Sciatic nerve (tissue), 2 donors: ENCODE data around the gene PI4KA. TPM values are rescaled to one million over a fixed set of nuclear protein-coding genes. Genes with fewer than 3 reads are reported as not detected.
A peak's percentile ranks its signal among the peaks of the same experiment; 100 is the strongest.
"Not testable (repeated sequence)": the region's sequence is repeated elsewhere in the genome, so short reads cannot be mapped to it uniquely, and the experiment has no call there.

Experiments
- ATAC-seq: fragments of 200-7000 bp; cut with Tn5 transposase; one replicate; pipeline ENCODE4 v1.9.1; 2020; ENCODE audit warnings: mild to moderate bottlenecking, moderate library complexity
- DNase-seq: peaks from one replicate; pipeline ENCODE4 v3.0.0-alpha.2; 2020; ENCODE audit warnings: low spot score
- intact Hi-C: fragments of 100-400 bp; cut with DNase I; formaldehyde crosslinking; loops from one replicate; pipeline ENCODE4 v1.14.2; 2022
- total RNA-seq: library from RNA; stranded (reverse); fragmentation: NEBNext Ultra II Directional; extraction: Animal tissue kit (Norgen Biotek cat#: 25700); gene quantifications from one replicate; pipeline ENCODE4 v1.2.1, GENCODE V29; 2021
- donor health status: DM: no; HTN: no; CAD: no.
- donor health status: DM: no; HTN: no; CAD: no.

Gene PI4KA
- total RNA-seq, 1 donor from 2014 or later: 116 TPM

DNA sequence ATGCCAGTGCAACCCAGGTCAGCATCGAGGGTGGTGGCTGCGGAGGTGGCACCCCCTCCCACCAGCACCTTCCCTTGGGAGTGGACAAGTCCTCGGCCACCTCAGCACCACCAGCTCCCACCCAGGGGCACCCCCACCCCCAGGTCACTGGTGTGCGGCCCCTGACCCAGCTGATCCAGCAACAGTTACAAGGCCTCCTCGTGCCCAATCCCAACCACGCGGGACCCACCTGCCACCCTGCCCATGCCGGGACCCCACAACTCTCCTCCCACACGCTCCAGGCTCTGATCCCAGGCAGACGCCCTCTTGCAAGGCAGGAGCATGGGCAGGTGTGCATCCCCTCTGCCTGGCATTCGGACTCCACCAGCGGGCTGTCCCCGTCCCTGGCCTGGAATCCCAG is 189.8 kb downstream of the PI4KA start:
- ATAC-seq, intact Hi-C loops: not testable (repeated sequence)
- DNase-seq: peak; percentile 39

DNA sequence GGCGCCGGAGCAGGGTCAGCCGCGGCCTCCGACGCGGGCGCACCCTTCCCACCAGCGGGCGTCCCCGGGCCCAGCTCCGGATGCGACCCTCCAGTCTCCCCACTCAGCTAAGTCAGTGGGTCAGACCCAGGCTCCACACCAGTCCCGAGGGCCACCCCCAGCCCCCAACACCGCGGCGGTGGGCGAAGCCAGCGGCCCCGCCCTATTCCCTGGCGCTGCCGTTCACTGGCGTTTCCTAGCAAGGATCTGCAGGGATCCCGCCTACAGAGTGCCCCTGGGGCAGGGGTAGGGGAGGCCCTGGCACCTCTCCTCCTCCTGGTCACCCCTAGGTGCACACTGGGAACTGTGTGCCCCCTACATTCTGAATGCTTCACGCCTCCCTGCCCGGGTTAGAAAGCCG is 190.4 kb downstream of the PI4KA start:
- peak; percentile 21 for DNase-seq
- ATAC-seq, intact Hi-C loops: not testable (repeated sequence)

DNA sequence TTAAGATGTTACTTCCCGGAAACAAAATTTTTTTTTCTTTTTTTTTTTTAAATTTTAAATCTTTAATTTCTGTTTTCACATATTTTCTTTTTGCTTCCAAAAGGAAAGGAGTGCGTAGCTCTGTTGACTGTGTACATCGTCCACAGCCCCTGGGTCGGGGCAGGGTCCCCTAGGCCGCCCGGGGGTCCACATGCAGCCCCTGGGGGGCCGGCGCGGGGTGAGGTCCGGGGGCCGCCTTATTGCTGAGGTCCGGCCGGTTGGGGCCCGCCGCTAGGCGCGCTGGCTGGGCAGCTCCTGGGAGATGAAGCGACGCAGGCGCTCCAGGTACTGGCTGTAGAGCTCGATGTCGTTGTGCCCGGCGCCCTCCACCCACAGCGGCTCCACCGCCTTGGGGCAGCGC is 191.1 kb downstream of the PI4KA start:
- DNase-seq, ATAC-seq, intact Hi-C loops: not testable (repeated sequence)

DNA sequence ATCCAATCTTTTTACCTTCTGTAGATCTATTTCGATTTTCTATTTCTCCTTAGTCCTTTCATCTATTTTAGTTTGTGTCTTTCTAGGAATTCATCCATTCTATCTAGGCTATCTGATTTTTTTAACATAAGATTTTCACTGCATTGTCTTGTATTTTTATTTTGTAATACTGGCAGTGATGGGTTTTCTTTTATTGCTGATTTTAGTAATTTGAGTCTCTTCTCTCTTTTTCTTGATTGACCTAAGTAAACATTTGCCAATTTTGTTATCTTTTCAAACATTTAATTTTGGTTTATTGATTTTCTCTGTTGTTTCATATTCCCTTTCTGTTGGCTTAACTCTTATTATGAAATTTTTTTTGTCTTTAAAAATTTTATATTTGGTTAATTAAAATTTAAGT is 192.1 kb downstream of the PI4KA start:
- DNase-seq: no peak
- intact Hi-C loops: no loop called here
- no peak for ATAC-seq

DNA sequence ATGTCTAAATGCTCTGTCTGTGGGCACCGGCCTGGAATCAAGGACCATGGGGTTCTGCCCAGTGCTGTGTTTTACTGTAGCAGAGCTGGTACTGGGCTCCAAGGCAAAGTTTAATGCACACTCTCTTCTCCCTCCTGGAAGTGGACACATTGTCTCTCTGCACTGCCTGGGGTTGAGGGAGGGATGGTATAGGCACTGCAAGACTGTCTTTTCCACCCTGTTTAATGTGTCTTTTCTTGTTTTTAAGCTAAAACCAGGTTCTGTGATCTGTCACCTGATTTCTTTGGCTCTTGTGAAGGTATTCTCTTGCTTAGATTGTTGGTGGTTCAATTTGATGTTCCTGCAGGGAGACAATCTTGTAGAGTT is 194.0 kb downstream of the PI4KA start:
- DNase-seq: no peak
- intact Hi-C loops: no loop called here
- no peak for ATAC-seq

DNA sequence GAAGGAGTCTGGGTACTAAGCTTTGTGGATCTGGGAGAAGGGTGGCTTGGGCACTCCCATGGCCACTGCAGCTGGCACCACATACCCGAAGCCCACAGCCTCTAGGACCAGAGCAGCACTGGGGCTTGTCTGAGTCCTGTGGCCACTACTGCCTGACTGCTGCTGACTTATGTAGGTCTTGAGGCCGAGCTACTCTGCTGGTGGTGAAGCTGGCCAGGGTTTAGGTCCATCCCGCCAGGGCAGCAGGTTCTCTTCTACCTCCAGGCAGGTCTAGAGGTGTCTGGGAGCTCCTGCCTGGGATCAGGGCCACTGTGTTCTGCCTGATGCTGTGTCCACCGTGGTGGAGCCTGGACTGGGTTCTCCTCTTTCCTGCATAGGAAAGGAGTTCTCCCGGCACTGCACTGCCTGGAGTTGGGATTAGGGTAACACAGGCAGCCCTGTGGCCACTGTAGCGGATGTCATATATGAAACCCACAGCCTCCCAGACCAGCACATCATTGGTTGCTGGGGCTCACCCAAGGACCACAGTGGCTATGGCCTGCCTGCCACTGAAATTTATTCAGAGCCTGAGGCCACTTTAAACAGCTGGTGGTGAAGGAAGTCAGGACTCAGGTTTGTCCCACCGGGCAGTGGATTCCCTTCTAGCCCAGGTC is 194.5 kb downstream of the PI4KA start:
- DNase-seq (peak; percentile 26), ATAC-seq (no peak)
- intact Hi-C loops: no loop called here

DNA sequence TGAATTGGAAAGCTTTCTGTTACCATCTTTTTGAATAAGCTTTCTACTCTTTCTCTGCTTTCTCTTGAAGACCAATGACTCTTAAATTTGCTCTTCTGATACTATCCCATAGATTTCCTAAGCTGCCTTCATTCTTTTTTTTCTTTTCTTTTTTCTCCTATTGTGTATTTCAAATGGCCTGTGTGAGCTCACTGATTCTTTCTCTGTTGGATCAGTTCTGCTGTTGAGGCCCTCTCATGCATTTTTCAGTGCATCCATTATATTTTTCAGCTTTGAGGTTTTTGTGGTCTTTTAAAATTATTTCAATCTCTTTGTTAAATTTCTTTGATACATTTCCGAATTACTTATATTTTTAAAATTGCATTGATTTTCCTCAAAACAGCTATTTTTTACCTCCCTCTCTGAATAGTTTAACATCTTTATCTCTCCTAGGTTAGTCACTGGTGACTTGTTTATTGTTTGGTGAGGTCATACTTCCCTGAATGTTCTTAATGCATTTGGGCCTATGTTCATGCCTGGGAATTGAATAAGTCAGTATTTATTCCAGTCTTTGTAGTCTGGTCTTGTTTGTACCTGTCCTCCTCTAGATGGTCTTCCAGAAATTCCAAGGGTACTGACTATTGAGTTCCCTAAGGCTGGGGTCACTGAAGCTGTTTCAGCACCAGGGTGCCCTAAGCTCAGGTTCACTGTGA is 195.3 kb downstream of the PI4KA start:
- intact Hi-C loops: no loop called here
- DNase-seq (no peak), ATAC-seq (no peak)

DNA sequence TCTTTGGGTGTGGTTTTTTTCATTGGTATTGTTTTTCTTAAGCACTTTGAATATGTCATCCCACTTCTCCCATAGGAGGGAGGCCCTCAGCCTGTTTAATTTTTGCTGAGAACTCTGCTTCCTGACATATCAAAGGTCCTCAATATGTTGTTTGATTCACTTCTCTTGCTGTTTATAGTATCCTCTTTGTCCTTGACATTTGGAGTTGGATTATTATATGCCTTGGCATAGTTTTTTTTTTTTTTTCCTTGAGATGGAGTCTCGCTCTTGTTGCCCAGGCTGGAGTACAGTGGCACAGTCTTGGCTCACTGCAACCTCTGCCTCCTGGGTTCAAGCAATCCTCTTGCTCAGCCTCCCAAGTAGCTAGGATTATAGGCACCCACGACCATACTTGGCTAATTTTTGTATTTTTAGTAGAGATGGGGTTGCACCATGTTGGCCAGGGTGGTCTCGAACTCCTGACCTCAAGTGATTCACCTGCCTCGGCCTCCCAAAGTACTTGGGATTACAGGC is 196.0 kb downstream of the PI4KA start:
- DNase-seq, ATAC-seq, intact Hi-C loops: not testable (repeated sequence)

DNA sequence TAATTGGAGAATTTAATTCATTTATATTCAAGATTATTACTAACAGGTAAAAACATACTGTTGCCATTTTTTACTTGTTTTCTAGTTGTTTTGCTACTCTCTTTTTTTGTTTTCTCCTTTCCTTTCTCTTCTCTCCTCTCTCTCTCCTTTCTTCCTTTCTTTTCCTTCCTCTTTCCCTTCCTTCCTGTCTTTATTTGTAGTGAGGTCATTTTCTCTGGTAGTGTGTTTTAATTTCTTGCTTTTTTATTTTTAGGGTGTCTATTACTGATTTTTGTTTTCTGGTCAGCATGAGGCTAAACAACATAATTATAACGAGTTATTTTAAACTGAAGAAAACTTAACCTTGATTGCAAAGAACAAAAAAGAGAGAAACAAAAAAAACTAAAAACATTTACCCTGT is 197.1 kb downstream of the PI4KA start:
- DNase-seq (no peak), ATAC-seq (no peak)
- intact Hi-C loops: no loop called here

DNA sequence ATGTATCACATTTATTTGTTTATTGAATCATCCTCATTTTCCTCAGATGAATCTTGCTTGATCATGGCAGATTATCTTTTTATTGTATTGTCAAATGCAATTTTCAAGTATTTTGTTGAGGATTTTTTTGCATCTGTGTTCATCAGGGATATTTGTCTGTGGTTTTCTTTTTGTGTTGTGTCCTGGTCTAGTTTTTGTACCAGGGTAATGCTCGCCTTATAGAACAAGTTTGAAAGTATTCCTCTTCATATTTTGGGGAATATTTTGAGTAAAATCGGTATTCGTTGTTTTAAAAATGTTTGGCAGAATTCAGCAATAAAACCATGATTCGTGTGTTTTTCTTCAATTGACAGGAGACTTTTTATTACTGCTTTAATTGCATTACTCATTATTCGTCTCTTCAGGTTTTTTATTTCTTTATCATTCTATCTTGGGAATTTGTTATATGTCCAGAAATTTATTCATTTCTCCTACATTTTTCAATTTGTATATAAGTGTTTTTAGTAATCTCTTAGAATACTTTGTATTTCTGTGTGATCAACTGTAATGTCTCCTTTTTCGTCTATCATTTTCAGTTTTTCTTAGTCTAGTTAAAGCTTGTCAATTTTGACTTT is 198.1 kb downstream of the PI4KA start:
- DNase-seq (no peak), ATAC-seq (no peak)
- intact Hi-C loops: no loop called here

DNA sequence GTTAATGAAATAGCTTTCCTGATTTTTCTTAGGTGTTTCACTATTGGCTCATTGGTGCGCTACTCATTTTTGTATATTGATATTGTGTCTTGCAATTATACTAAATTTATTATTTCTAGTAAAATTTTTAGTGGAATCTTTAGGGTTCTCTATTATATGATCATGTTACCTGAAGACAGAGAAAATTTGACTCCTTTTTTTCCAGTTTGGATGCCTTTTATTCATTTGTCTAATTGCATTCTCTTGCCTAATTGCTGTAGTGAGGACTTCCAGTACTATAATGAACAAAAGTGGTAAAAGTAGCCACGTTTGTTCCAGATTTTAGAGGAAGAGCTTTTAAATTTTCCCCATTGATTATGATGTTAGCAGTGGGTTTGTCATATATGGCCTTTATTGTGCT is 198.7 kb downstream of the PI4KA start:
- ATAC-seq (no peak), DNase-seq (no peak)
- intact Hi-C loops: no loop called here

DNA sequence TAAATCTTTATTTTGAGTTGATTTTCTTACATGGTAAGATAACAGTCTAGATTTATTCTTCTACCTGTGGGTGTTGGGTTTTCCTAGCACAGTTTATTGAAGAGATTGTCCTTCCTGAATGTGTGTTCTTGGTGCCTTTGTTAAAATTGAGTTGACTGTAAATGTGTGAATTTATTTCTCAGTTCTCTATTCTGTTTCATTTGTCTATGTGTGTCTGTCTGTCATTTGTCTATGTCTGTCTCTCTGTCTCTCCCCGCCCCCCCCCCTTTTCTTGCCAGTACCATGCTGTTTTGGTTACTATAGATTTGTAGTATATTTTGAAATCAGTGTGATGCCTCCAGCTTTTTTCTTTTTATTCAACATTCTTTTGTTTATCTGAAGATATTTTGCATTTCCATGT is 199.4 kb downstream of the PI4KA start:
- intact Hi-C loops: no loop called here
- no peak for ATAC-seq

DNA sequence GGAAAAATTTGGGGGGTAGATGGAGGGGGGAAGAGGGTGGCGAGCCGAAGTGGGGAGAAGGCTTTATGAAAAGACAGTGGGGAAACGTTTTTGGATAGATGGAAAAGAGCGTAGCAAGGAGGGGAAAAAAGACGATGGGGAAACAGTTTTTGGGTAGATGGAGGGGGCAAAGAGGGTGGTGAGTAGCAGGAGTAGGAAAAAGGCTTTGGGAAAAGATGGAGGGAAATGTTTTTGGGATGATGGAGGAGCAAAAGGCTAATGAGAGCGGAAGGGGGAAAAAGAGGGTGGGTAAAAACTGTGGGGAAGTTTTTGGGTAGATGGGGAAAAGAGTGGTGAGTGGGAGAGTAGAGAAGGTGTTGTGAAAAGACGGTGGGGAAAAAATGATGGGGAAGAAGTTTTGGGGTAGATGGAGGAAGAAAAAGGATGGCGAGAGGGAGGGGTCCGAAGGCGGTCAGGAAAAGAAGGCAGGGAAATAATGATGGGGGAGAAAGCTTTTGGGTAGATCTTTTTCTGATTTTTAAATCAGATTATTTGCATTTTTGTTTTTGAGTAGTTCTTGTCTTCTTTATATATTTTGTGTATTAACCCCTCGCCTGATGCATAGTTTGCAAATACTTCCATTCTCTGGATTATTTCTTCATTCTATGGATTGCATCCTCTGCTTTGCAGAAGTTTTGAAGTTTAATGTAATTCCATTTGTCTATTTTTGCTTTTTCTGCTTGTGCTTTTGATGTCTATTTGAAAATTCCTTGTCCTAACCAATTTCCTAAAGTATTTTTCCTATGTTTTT is 200.0 kb downstream of the PI4KA start:
- ATAC-seq (no peak), DNase-seq (no peak)
- intact Hi-C loops: no loop called here

More for the DNA sequence above, 199.4 kb downstream of the PI4KA start:
- DNase-seq: no peak

DNA sequence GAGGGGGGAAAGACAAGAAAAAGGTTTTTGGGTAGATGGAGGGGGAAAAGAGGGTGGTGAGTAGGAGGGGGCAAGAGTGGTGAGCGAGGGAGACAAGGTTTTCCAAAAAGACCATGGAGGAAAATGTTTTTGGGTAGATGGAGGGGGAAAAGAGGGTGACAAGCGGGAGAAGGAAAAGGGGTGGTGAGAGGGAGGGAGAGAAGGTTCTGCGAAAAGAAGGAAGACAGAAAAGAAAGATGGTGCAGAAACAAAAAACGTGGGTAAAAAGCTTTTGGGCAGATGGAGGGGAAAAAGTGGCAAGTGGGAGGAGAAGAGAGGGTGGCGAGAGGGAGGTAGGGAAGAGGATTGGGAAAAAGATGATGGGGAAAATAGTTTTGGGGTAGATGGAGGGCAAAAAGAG is 200.6 kb downstream of the PI4KA start:
- intact Hi-C loops: no loop called here
- ATAC-seq: no peak
- no peak for DNase-seq

Other genes starting within 250 kb of the PI4KA start
- 1.6 TPM for gene SERPIND1, start 84.7 kb downstream of the PI4KA start, total RNA-seq
- 26.3 TPM for gene SNAP29, start 196 bp upstream of the PI4KA start, total RNA-seq
- gene CRKL, start 58.6 kb upstream of the PI4KA start, total RNA-seq: 61.4 TPM
- 2.1 TPM for gene AIFM3, start 108.4 kb upstream of the PI4KA start, total RNA-seq
- gene LZTR1, start 123.5 kb upstream of the PI4KA start, total RNA-seq: 72.9 TPM
- gene THAP7, start 143.3 kb upstream of the PI4KA start, total RNA-seq: 21.9 TPM
- gene P2RX6, start 156.4 kb upstream of the PI4KA start, total RNA-seq: 2.3 TPM
- 0.89 TPM for gene SLC7A4, start 173.8 kb upstream of the PI4KA start, total RNA-seq
- not detected for gene LRRC74B, start 187.1 kb upstream of the PI4KA start, total RNA-seq